ENCODE data around the gene SCAMP4.

The SCAMP4 gene

GRCh38 chr19:1956122-1956494 lies 50.9 kb downstream of the SCAMP4 start:
- DNase-seq (ENCODE audit: low spot score), result no peak

- DNase-seq (ENCODE audit: low spot score), result no peak
Observed at GRCh38 chr19:1956868-1957492, 51.8 kb downstream of the SCAMP4 start.

GRCh38 chr19:1957562-1958248 lies 52.5 kb downstream of the SCAMP4 start:
- no peak for DNase-seq (ENCODE audit: low spot score)

- no peak for DNase-seq (ENCODE audit: low spot score)
Observed at GRCh38 chr19:1959928-1960589, 54.9 kb downstream of the SCAMP4 start.

GRCh38 chr19:1961000-1961883 lies 56.0 kb downstream of the SCAMP4 start:
- no peak for DNase-seq (ENCODE audit: low spot score)

GRCh38 chr19:1962674-1963073 lies 57.5 kb downstream of the SCAMP4 start:
- no peak for DNase-seq (ENCODE audit: low spot score)

GRCh38 chr19:1967087-1967608 lies 61.9 kb downstream of the SCAMP4 start:
- DNase-seq (ENCODE audit: low spot score), result no peak

- DNase-seq (ENCODE audit: low spot score), result no peak
Observed at GRCh38 chr19:1968279-1969175, 63.3 kb downstream of the SCAMP4 start.

GRCh38 chr19:1969176-1970002 lies 64.2 kb downstream of the SCAMP4 start:
- DNase-seq (ENCODE audit: low spot score), result no peak

GRCh38 chr19:1970003-1970805 lies 65.0 kb downstream of the SCAMP4 start:
- DNase-seq (ENCODE audit: low spot score), result no peak

- DNase-seq (ENCODE audit: low spot score), result no peak
Observed at GRCh38 chr19:1970806-1971502, 65.8 kb downstream of the SCAMP4 start.

- DNase-seq (ENCODE audit: low spot score), result no peak
Observed at GRCh38 chr19:1974381-1975161, 69.4 kb downstream of the SCAMP4 start.

- DNase-seq (ENCODE audit: low spot score), result no peak
Observed at GRCh38 chr19:1975162-1975480, 69.9 kb downstream of the SCAMP4 start.
